ENCODE measurements around the gene ADCY10. TPM values are rescaled to one million over a fixed set of nuclear protein-coding genes. Genes with fewer than 3 reads are reported as not detected.

Gene ADCY10
- total and polyA plus RNA-seq, 2 of the 8 experiments (the other 6 are each of a cell fraction or from before 2014, with no cell fraction given), result 0.02 TPM; not detected in 1

GRCh38 chr1:167826127-167826526, 87.8 kb downstream of the ADCY10 start:
- no peaks in the 10 kb centered on the region for H3K9me3 ChIP-seq (ENCODE audit: insufficient read depth in 2 of 2, low read depth in 1 of 2, low read length in 1 of 2)
- no peak overlapping the region for H3K14ac ChIP-seq (ENCODE audit: insufficient read length)
- DNase-seq (ENCODE audit: low read depth in 1 of 2, low spot score in 2 of 2) (no peak), FAIRE-seq (no peak)
- H3K79me1 ChIP-seq (ENCODE audit: low read depth, low read length), result no peaks in the 10 kb centered on the region
- H4K8ac ChIP-seq (ENCODE audit: extremely low read depth, insufficient read depth, low read length), result no peak overlapping the region
- no peak overlapping the region for H3K23ac ChIP-seq (ENCODE audit: insufficient read length)
- H2BK120ac ChIP-seq (replicated peaks; ENCODE audit: low read depth, low read length), result no peak overlapping the region
- no peak overlapping the region for H2BK5ac ChIP-seq (ENCODE audit: low read depth, low read length)
- H4K20me1 ChIP-seq (replicated peaks in 1 of 2; ENCODE audit: control insufficient read depth in 1 of 2, insufficient read depth in 2 of 2, low read length in 2 of 2), result no peaks in the 10 kb centered on the region
- no peak overlapping the region for H3K9ac ChIP-seq (replicated peaks in 1 of 4; ENCODE audit: extremely low read depth in 1 of 4, low read depth in 3 of 4, low read length in 3 of 4)
- peaks cover 0 to 14% (median 6%) of the 10 kb centered on the region in 4 experiments; a peak in 6 of 7 replicates for H3K4me1 ChIP-seq (replicated peaks in 1 of 4; ENCODE audit: control insufficient read depth in 3 of 4, insufficient read depth in 4 of 4, low read length in 3 of 4)
- POLR2A ChIA-PET (ENCODE audit: partially characterized antibody), result interaction anchor here (0.5 to 0.6 kb wide), 2 partner anchors 42 to 69 kb away, joined by 3 read pairs; no protein-coding TSS in a partner anchor
- H4K91ac ChIP-seq (replicated peaks; ENCODE audit: insufficient read length, low read length), result no peak overlapping the region
- no peaks in the 10 kb centered on the region for H3K23me2 ChIP-seq (ENCODE audit: low read depth, low read length)
- H3K36me3 ChIP-seq (ENCODE audit: control insufficient read depth in 2 of 4, insufficient read depth in 4 of 4, low read length in 3 of 4), result no peaks in the 10 kb centered on the region
- 87% methylated on average over 4 of the region's 4 CpGs; no CpG with 5 or more reads in 1 of the 2 experiments for WGBS, 2 experiments (ENCODE audit: extremely low coverage in 1 of 2, insufficient coverage in 1 of 2, insufficient read length in 1 of 2, insufficient replicate concordance in 2 of 2, low coverage in 1 of 2, low lambda C conversion rate in 2 of 2, missing lambda C conversion rate in 1 of 2)
- no peak overlapping the region for H3K4me2 ChIP-seq (ENCODE audit: insufficient read depth in 1 of 2, low read depth in 2 of 2, low read length in 2 of 2)
- CTCF ChIA-PET (ENCODE audit: partially characterized antibody), result interaction anchor here (1.7 kb wide), 1 partner anchor 66 kb away, joined by 3 read pairs; no protein-coding TSS in a partner anchor
- H2AK5ac ChIP-seq (ENCODE audit: low read depth, low read length), result no peak overlapping the region
- H3K27ac ChIP-seq (ENCODE audit: low read depth, low read length), result no peak overlapping the region
- H3K56ac ChIP-seq (replicated peaks; ENCODE audit: insufficient read length, low read depth, low read length), result no peak overlapping the region
- no peak overlapping the region for H3K4ac ChIP-seq (replicated peaks; ENCODE audit: insufficient read length, low read depth, low read length)
- H2AFZ ChIP-seq (ENCODE audit: low read length), result peak overlapping the region; percentile 24; the same call in 1 of the 2 replicates
- no peaks in the 10 kb centered on the region for H3K27me3 ChIP-seq (replicated peaks in 1 of 4; ENCODE audit: control insufficient read depth in 3 of 4, extremely low read depth in 1 of 4, insufficient read depth in 3 of 4, low read length in 3 of 4)
- no peak overlapping the region for H4K5ac ChIP-seq (ENCODE audit: insufficient read length, low read depth, low read length)
- no peak overlapping the region for H3K4me3 ChIP-seq (ENCODE audit: extremely low read depth in 1 of 4, insufficient read depth in 2 of 4, low read depth in 3 of 4, low read length in 4 of 4)
- H2BK12ac ChIP-seq (ENCODE audit: low read depth, low read length), result no peak overlapping the region
- H2BK15ac ChIP-seq (ENCODE audit: low read length), result 0 out of 2 replicates have a peak overlapping the region, but pooled peaks have one; percentile 3
- no peaks in the 10 kb centered on the region for H3K79me2 ChIP-seq (ENCODE audit: control insufficient read depth in 1 of 2, insufficient read depth in 2 of 2, low read length in 2 of 2)
- no peak overlapping the region for H3K18ac ChIP-seq (ENCODE audit: extremely low read depth, low read length)
- H2BK20ac ChIP-seq (ENCODE audit: low read length), result no peak overlapping the region
- no peak for TF ChIP-seq CTBP2 (IDR thresholded peaks at IDR 0.05; ENCODE audit: borderline replicate concordance, insufficient read depth, insufficient read length, low read length)
- TF ChIP-seq RBBP5 (IDR thresholded peaks at IDR 0.05; ENCODE audit: borderline replicate concordance, low read depth, low read length), result no peak
